HG03095 (cell line): ENCODE measurements around the gene FARP2.
"Not testable (repeated sequence)": the region's sequence is repeated elsewhere in the genome, so short reads cannot be mapped to it uniquely, and the experiment has no call there.

Experiments
- ATAC-seq: cut with Tn5 transposase; IDR thresholded peaks from one replicate; pipeline ENCODE4 v1.9.1; 2021; ENCODE audit warnings: moderate library complexity; ENCODE audit not compliant: unreplicated experiment

Gene FARP2

DNA sequence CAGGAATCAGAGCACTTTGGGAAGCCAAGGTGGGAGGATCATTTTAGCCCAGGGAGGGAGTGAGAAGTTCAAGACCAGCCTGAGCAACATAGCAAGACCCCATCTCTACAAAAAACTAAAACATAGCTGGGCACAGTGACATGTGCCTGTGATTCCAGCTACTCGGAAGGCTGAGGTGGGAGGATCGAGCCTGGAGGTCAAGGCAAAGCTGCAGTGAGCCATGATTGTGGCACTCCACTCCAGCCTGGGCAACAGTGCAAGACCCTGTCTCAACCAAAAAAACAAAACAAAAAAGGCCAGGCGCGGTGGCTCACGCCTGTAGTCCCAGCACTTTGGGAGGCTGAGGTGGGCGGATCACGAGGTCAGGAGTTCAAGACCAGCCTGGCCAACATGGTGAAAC lies 94.0 kb downstream of the FARP2 start:
- ATAC-seq = not testable (repeated sequence)

DNA sequence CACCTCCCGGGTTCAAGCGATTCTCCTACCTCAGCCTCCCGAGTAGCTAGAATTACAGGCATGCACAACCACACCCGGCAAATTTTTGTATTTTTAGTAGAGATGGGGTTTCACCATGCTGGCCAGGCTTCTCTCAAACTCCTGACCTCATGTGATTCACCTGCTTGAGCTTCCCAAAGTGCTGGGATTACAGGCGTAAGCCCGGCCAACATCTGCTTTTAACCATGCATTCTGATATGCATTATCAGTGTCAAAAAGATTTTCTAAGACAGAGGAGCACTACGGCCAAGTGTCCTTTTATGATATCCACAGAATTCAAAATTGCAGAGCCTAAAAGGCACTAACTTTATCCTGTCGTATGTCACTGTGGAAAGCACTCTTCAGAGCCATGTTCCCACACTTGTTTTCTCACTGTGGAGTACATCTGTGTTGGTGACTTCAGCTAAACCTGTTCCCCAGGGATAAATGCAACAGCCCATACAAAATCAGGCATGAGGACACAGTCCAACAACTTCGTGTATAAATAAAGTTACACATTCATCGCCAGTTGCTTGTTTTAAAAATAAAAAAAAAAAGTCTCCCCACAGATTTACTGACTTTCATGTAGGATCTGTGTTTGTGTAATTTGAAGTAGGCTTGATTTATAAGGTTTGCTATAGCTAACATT lies 95.9 kb downstream of the FARP2 start:
- ATAC-seq = no peak

- ATAC-seq = not testable (repeated sequence)
Measured at GRCh38 chr2:241453919-241454318, 97.8 kb downstream of the FARP2 start.

GRCh38 chr2:241454837-241455485 lies 98.9 kb downstream of the FARP2 start:
- ATAC-seq = no peak

- ATAC-seq = no peak
Measured at GRCh38 chr2:241456546-241456945, 100.5 kb downstream of the FARP2 start.

DNA sequence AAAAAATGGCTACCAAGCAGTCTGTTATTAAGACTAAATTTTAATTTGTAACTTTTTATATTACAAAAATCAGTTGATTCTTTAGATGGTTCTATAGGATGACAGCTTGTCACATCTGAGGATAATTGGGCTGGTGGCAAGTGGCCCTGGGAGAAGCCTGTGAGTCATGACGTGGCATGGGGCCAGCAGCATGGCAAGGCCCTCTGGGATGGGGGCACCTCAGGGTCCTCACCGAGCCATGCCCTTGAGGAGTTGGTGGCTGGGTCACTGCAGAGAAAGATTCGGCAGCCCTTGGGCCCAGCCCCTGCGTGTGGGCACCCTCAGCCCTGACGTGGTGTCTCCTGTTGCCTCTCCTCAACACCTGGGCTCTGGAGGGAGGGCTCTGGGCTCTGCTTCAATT lies 102.6 kb downstream of the FARP2 start:
- no peak for ATAC-seq

GRCh38 chr2:241459520-241459919 lies 103.4 kb downstream of the FARP2 start:
- ATAC-seq = no peak

DNA sequence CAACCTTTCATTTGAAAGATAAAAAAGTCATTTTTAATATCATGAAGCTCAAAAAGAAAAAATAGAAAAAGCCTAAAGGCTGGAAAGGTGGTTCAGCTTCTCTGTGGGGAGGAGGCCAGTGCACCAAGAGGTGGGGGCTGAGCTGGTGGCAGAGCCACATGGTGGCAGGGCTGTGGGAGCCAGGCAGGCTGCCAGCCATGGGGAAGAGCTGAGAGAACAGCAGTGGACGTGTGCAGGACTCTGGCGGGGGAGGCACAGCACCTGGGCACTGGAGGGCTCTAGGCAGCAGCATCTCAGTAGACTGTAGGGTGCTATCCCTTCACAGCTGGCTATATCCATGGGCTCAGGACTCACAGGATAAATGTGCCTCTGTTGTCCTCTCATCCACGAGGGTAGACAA lies 104.5 kb downstream of the FARP2 start:
- ATAC-seq = no peak

GRCh38 chr2:241461693-241462677 lies 105.9 kb downstream of the FARP2 start:
- no peak for ATAC-seq

GRCh38 chr2:241463276-241464135 lies 107.4 kb downstream of the FARP2 start:
- ATAC-seq = no peak

- no peak for ATAC-seq
Measured at GRCh38 chr2:241465543-241465942, 109.5 kb downstream of the FARP2 start.

DNA sequence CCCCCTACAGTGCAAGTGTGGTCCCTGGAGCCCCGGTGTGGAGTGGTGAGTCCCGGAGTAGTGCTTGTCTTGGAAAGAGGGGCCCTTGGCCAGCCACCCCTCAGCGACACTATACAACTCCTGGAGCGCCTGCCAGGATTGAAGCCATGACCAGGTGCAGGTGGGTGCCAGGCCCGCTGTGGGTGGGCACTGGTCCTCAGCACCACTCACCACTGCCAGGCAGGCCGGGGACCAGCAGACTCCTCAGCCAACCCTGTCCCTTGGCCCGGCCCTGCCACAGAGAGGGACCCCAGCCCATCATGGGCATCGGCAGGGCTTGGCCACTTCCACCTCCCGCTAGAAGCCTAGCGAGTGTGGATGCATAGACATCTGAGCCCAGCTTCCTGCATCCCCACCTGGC lies 110.1 kb downstream of the FARP2 start:
- no peak for ATAC-seq

GRCh38 chr2:241467777-241468475 lies 111.8 kb downstream of the FARP2 start:
- no peak for ATAC-seq

- no peak for ATAC-seq
Measured at GRCh38 chr2:241468476-241468781, 112.3 kb downstream of the FARP2 start.

GRCh38 chr2:241469746-241470145 lies 113.7 kb downstream of the FARP2 start:
- no peak for ATAC-seq

DNA sequence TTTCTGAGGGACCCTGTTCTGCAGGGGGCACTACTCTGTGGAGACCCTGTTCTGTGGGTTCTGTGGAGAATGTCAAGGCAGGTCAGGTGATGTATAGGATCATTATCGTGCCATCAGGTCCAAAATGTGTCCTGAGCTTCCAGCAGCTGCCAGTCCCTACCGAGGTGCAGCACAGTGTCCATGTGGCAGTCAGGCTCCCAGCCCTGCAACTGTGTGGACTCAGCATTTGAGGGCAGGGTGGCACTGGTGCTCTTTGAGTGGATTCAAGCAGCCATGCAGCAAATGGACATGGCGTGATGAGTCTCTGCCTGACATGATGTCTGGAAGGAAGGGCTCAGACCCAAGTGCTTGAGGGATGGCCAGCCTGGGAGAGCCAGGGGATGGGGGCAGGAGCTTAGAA lies 117.3 kb downstream of the FARP2 start:
- ATAC-seq = no peak

GRCh38 chr2:241475267-241475666 lies 119.2 kb downstream of the FARP2 start:
- ATAC-seq = no peak

DNA sequence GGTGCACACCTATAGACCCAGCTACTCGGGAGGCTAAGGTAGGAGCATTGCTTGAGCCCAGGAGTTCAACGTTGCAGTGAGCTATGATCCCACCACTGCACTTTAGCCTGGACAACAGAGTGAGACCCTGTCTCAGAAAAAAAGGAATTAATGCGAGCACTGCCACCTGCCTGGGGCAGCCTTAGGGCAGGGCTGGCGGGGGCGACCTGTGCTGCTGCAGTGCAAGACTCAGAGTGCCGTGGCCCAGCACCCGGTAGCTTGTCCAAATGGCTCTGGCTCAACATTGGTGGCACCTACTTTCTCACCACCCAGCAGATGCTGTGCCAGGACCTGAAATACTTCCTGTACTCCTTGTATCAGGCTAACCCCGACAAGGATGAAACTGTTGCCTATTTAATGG lies 122.1 kb downstream of the FARP2 start:
- ATAC-seq = no peak

- no peak for ATAC-seq
Measured at GRCh38 chr2:241479026-241479898, 123.2 kb downstream of the FARP2 start.
